Measurements from ENCODE around the gene CCNY. TPM values are rescaled to one million over a fixed set of nuclear protein-coding genes. Genes with fewer than 3 reads are reported as not detected.

The CCNY gene
- total RNA-seq, 1 donor = 68.6 TPM

DNA sequence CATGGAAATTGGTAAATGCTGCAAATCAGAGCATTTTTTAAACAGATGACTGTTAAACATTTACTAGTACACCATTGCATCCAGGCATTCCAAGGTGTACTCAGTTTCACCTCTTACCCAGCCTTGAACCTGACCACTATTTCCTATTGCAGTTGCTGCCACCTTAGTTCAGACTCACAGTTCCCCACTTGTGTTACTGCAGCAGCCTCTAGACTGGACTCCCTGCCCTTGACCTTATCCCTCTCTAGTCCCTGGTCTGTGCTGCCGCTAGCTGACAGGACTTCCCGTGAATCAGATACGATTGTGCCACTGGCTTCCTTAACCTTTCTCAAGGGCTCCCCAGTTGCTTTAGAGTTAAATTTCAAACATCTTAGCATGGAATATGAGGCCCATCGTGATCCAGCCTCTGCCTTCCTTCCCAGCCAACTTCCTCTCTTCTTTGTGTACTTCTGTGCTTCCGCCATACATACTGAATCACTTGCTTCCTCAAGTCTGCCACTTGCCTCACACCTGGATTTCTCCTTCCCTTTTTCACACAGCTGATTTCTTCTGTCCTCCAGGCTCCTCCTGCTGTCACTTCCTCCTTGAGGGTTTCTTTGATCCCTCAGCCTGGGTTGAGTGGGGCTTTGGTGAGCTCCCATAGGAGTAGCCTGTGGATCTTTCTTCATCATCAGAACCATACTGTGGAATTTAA, 150.1 kb downstream of the CCNY start:
- peaks cover 31% of the 10 kb centered on the region for H3K4me1 ChIP-seq (ENCODE audit: insufficient read depth, low read length)
- H3K27me3 ChIP-seq (ENCODE audit: insufficient read depth, low read length) = no peaks in the 10 kb centered on the region
- no peak overlapping the region for H3K4me3 ChIP-seq (ENCODE audit: low read length)
- no peaks in the 10 kb centered on the region for H3K9me3 ChIP-seq (ENCODE audit: low read depth, low read length)

DNA sequence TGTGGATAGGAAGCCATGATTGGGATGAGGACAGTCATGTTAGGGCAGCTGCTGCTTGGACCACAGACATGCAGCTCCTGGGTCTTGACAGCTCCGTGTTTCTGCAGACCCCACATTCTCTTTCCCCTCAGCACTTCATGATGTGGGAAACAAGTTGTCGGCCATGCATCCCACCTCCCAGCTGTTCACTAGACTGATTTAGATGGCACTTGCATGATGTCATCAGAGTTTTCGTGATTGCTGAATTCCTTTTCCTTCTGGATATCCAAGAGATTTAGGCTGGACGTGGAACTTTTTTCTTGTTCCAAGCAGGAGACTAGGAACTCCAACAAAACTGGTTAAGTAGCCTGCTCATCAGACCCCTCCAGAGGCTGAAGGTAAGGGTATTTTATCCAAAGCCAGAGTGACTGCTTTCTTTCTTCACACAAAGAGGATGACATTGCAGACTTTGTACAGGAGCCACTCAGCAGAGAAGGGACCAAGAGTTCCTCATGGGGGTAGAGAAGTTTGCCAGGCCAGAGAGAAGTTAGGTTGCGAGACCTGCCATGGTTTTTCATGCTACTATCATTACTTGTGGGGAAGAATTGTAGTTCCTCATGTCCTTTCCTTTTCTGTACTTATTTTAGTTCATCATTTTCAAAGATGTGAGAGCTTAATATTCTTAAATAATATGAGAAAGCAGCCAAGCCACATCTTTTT, 151.2 kb downstream of the CCNY start:
- Histone ChIP-seq H3K4me3 (ENCODE audit: low read length) (no peak overlapping the region), H3K27me3 (ENCODE audit: insufficient read depth, low read length) (no peaks in the 10 kb centered on the region), H3K9me3 (ENCODE audit: low read depth, low read length) (no peaks in the 10 kb centered on the region)

DNA sequence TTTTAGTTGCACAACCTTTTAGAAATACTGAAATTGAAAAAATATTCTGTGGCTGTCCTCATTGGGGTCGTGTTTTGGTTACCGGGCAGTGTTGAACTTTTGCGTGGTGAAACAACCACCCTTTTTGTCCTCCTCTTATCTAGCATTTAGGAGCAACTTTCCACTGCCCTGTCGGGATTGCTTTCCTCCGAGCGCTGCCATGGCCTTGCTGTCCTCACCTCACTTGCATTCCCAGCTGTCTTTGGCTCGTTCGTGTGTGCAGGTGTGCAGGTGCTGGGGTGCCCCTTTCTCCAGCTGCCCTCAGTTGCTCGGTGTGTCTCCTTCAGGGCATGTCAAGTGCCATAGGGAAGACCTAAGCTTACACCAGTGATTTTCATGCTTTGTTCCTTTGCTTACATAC, 151.9 kb downstream of the CCNY start:
- H3K27me3 ChIP-seq (ENCODE audit: insufficient read depth, low read length) = no peaks in the 10 kb centered on the region
- H3K9me3 ChIP-seq (ENCODE audit: low read depth, low read length) = no peaks in the 10 kb centered on the region
- peaks cover 36% of the 10 kb centered on the region for H3K4me1 ChIP-seq (ENCODE audit: insufficient read depth, low read length)
- no peak overlapping the region for H3K4me3 ChIP-seq (ENCODE audit: low read length)

More for the DNA sequence above, 151.2 kb downstream of the CCNY start:
- peaks cover 31% of the 10 kb centered on the region for H3K4me1 ChIP-seq (ENCODE audit: insufficient read depth, low read length)

GRCh38 chr10:35492386-35493195, 156.3 kb downstream of the CCNY start:
- Histone ChIP-seq H3K27me3 (ENCODE audit: insufficient read depth, low read length) (no peaks in the 10 kb centered on the region), H3K4me3 (ENCODE audit: low read length) (no peak overlapping the region), H3K9me3 (ENCODE audit: low read depth, low read length) (no peaks in the 10 kb centered on the region), H3K4me1 (ENCODE audit: insufficient read depth, low read length) (peaks cover 48% of the 10 kb centered on the region)

DNA sequence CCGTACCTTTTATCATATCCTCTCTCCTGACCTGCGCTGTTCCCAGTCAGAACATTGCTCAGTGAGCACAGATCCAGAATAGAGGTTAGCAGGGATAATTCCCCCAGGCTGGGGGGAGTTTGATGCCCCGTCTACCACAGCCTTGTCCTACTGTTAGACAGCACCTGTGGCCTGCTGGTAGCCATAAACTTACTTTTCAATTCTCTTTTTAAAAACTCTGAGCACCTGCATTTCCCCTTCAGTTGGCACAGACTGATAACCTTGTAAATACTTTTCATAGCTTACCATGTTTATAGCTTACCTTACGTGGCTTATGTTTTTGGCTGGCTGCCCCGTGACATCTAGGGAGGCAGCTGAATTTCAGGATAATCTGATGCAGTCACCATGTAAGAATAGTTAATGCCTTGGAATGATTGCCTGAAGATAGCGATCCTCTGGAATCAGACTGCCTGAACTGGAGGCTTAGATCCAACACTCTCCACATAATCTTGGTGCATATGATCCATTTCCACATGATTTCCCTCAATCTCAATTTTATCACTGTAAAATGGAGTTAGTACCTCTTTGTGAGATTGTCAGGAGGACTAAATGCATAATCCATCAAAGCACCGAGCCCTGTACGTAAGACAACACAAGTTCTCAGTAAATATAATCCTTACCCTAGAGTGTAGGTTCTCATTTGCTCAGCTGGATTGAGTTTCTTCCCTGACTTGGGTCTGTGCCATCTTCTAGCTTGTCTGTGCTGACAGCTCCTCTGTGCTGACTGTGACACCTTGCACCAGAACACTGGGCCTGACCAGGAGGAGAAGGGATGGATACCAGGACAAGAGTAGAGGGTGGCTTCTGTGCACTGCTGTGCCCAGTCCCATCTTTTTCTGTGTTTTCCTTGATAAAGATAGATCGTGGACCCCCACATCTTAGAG, 157.1 kb downstream of the CCNY start:
- Histone ChIP-seq H3K27me3 (ENCODE audit: insufficient read depth, low read length) (no peaks in the 10 kb centered on the region), H3K9me3 (ENCODE audit: low read depth, low read length) (no peaks in the 10 kb centered on the region), H3K4me3 (ENCODE audit: low read length) (no peak overlapping the region), H3K4me1 (ENCODE audit: insufficient read depth, low read length) (peaks cover 48% of the 10 kb centered on the region)

DNA sequence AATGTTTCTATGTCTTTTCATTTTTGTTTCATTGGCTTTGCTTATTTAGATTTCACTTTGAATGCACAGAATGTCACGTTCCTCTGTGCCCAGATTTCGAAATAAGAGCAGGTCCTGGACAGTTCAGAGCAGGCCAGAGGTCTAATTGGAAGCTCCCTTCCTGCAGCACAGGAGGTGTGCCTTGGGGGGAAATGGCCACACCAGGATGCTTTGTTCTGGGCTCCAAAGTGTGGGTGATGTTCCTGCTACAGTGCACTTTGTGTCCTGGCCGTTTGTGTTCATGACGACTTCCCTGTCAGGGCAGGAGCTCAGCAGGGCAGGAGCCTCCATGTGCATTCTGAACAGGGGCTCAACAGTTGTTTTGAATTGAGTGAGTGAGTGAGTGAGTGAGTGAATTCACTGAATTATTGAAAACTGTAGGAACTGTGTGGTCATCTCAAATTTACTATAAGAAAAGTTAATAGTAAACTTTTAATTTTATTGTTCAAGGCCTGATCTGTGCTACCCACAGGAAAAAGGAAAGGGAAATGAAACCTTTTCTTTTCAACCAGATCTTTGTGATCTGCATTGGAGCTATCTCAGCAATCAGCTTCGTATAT, 159.3 kb downstream of the CCNY start:
- Histone ChIP-seq H3K4me3 (ENCODE audit: low read length) (no peak overlapping the region), H3K27me3 (ENCODE audit: insufficient read depth, low read length) (no peaks in the 10 kb centered on the region), H3K9me3 (ENCODE audit: low read depth, low read length) (no peaks in the 10 kb centered on the region), H3K4me1 (ENCODE audit: insufficient read depth, low read length) (peaks cover 59% of the 10 kb centered on the region)

- Histone ChIP-seq H3K9me3 (ENCODE audit: low read depth, low read length) (no peaks in the 10 kb centered on the region), H3K4me3 (ENCODE audit: low read length) (no peak overlapping the region), H3K27me3 (ENCODE audit: insufficient read depth, low read length) (no peaks in the 10 kb centered on the region), H3K4me1 (ENCODE audit: insufficient read depth, low read length) (peaks cover 57% of the 10 kb centered on the region)
These were observed 161.6 kb downstream of the CCNY start for GRCh38 chr10:35497909-35498308.

GRCh38 chr10:35498693-35499092, 162.4 kb downstream of the CCNY start:
- Histone ChIP-seq H3K9me3 (ENCODE audit: low read depth, low read length) (no peaks in the 10 kb centered on the region), H3K27me3 (ENCODE audit: insufficient read depth, low read length) (no peaks in the 10 kb centered on the region), H3K4me3 (ENCODE audit: low read length) (no peak overlapping the region), H3K4me1 (ENCODE audit: insufficient read depth, low read length) (peaks cover 52% of the 10 kb centered on the region)

DNA sequence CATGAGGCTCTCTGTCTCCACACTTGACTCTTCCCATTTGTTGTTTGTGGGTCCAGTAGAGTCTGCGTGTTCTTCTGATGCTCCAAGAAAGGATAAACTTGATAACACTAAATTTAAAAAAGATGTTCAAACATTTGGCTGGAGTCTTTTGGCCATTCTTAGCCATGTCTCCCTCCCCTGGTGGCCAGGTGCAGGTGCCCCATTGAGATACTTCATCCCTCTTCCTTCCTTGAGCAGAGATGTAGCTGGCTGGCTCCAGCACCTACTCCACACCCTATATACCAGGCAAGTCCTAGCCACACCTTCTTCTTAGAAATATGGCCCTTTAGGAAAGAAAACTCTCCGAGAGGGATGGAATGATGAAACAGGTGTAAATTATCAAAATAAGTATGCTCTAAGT, 165.6 kb downstream of the CCNY start:
- Histone ChIP-seq H3K9me3 (ENCODE audit: low read depth, low read length) (no peaks in the 10 kb centered on the region), H3K4me1 (ENCODE audit: insufficient read depth, low read length) (peaks cover 23% of the 10 kb centered on the region), H3K4me3 (ENCODE audit: low read length) (no peak overlapping the region), H3K27me3 (ENCODE audit: insufficient read depth, low read length) (no peaks in the 10 kb centered on the region)

DNA sequence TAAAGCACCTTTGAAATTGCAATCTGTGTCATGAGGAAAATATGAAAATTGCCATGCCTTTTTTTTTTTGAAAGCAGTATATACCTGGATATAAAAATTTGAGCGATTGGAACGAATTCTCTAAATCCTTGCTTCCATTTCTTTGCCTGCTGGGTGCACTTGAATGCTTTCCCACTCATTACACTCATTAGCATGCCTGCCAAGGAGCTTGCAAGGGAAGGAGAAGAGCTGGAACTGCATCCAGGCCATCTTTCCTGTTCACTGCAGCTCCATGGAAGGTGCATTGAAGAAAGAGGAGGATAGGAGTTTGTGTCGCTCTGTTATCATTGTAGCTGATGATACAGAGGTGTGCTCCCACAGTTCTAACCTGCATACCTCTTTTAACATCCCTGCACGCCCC, 166.4 kb downstream of the CCNY start:
- no peaks in the 10 kb centered on the region for H3K9me3 ChIP-seq (ENCODE audit: low read depth, low read length)
- H3K27me3 ChIP-seq (ENCODE audit: insufficient read depth, low read length) = no peaks in the 10 kb centered on the region
- H3K4me3 ChIP-seq (ENCODE audit: low read length) = no peak overlapping the region
- H3K4me1 ChIP-seq (ENCODE audit: insufficient read depth, low read length) = peaks cover 20% of the 10 kb centered on the region

DNA sequence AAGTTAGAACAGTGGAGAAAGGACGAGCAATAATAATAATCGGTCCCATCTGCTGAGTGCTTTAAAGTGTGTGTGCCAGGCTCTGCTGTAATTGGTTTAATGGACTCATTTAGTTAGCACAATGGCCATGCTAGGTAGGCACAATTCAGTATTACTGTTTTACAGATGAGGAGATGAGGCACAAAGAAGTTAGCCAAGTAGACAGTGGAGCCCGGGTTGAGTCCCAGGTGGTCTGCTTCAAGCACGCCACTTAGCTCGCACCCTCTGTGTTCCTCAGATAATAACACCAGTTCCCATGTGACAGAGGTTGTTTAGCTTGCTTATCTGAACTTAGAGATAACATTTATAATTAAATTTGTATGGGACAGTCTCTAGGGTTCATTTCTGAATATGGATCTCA, 167.3 kb downstream of the CCNY start:
- no peaks in the 10 kb centered on the region for H3K9me3 ChIP-seq (ENCODE audit: low read depth, low read length)
- peaks cover 14% of the 10 kb centered on the region for H3K4me1 ChIP-seq (ENCODE audit: insufficient read depth, low read length)
- H3K27me3 ChIP-seq (ENCODE audit: insufficient read depth, low read length) = no peaks in the 10 kb centered on the region
- H3K4me3 ChIP-seq (ENCODE audit: low read length) = no peak overlapping the region

DNA sequence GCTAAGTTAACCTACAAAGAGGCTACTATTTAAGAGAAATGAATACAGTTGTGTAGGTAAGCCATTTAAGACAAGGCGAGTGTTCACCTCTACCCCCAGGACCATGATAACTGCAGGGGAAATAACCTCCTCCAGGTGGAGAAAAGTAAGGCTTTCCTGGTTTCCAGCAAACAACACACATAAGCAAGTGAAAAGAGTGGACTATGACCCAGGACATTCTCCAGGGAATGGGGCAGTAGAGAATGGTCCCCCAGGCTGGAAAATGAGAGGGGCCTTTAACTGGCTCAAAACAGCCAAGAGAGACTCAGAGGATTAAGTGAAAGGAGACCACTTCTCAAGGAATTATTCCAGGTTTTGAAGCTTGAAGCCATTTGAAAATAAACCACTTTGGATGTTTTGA, 167.8 kb downstream of the CCNY start:
- H3K4me3 ChIP-seq (ENCODE audit: low read length) = no peak overlapping the region
- H3K27me3 ChIP-seq (ENCODE audit: insufficient read depth, low read length) = no peaks in the 10 kb centered on the region
- no peaks in the 10 kb centered on the region for H3K9me3 ChIP-seq (ENCODE audit: low read depth, low read length)
- H3K4me1 ChIP-seq (ENCODE audit: insufficient read depth, low read length) = peaks cover 8% of the 10 kb centered on the region

DNA sequence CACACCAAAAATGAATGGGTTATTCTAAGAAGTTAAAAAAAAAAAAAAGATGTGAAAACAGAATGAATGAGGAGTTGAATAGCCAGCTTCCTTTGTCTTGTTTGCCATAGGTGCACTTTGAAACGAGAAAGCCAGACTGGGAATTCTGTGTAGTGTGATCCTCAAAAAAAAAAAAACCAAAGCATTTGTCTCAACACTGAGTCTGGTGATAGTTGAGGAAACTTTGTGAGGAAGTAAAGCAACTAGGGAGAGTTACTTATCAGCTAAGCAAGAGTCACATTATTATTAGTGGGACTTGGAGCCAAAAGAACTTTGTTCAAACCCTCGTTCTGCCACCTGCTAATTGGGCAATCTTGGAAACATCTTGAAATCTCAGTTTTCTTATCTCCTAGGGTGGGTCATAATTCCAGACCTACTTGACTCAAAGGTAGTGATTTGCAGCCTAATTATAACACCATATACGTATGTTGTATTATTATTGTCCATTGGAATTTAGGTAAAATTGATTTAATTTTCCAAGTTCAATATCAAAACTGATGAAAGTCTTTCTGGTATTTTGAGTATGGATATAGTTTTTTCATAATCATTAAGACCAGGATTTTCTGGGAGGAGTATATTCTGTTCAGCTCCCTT, 169.0 kb downstream of the CCNY start:
- Histone ChIP-seq H3K4me3 (ENCODE audit: low read length) (no peak overlapping the region), H3K4me1 (ENCODE audit: insufficient read depth, low read length) (peaks cover 12% of the 10 kb centered on the region), H3K9me3 (ENCODE audit: low read depth, low read length) (no peaks in the 10 kb centered on the region), H3K27me3 (ENCODE audit: insufficient read depth, low read length) (no peaks in the 10 kb centered on the region)

- Histone ChIP-seq H3K9me3 (ENCODE audit: low read depth, low read length) (no peaks in the 10 kb centered on the region), H3K4me3 (ENCODE audit: low read length) (no peak overlapping the region), H3K4me1 (ENCODE audit: insufficient read depth, low read length) (peaks cover 19% of the 10 kb centered on the region), H3K27me3 (ENCODE audit: insufficient read depth, low read length) (no peaks in the 10 kb centered on the region)
These were observed 170.4 kb downstream of the CCNY start for GRCh38 chr10:35506741-35507140.

All from mononuclear cell (primary cell).